Activated CD8-positive, alpha-beta memory T cell treated with anti-CD3 and anti-CD28 coated beads, Interleukin-2, amount 50 U/mL, for 4 hours (primary cell): ENCODE data around the gene SEPTIN10.
"Not testable (repeated sequence)": the region's sequence is repeated elsewhere in the genome, so short reads cannot be mapped to it uniquely, and the experiment has no call there.

Experiments used
- DNase-seq: peaks from one replicate; pipeline ENCODE4 v3.0.0-alpha.2; 2020

Gene SEPTIN10

DNA sequence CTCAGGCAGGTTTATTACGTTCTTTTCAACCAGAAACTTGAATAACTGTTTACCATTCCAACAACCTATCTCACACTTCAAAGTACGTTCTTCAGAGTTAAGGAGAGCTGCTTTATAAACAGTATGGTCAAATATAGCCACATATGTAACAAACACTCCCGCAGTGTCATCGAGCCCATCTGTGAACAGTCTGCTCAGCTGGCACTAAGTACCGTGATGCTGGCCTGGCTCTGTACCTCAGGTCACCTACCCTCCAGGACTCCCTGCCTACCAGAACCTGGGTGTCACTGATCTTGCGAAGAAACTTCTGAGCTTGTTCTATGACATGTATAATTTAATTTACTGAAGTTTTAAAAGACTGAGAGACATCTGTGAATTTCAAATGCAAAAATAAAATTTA is 71.4 kb downstream of the SEPTIN10 start:
- no peak for DNase-seq

DNA sequence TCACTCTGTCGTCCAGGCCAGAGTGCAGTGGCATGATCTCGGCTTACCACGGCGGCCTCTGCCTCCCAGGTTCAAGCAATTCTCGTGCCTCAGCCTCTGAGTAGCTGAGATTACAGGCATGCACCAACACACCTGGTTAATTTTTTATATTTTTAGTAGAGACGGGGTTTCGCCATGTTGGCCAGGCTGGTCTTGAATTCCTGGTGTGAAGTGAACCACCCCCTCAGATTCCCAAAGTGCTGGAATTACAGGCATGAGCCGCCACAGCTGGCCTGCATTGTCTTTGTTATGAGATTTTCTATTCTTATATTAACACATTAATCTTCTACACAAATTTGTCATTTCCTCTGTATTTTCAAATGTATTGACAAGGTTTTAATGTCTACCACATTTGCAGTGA is 75.2 kb downstream of the SEPTIN10 start:
- DNase-seq = no peak

GRCh38 chr2:109537565-109538222 is 76.1 kb downstream of the SEPTIN10 start:
- no peak for DNase-seq

DNA sequence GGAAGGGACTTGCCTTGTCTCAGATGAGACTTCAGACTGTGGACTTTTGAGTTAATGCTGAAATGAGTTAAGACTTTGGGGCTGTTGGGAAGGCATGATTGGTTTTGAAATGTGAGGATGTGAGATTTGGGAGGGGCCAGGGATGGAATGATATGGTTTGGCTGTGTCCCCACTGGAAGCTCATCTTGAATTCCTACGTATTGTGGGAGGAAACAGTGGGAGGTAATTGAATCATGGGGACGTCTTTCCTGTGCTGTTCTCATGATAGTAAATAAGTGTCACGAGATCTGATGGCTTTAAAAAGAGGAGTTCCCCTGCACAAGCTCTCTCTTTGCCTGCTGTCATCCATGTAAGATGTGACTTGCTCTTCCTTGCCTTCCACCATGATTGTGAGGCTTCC is 77.2 kb downstream of the SEPTIN10 start:
- DNase-seq = not testable (repeated sequence)

- no peak for DNase-seq
Observed at GRCh38 chr2:109535217-109535946, 78.4 kb downstream of the SEPTIN10 start.

DNA sequence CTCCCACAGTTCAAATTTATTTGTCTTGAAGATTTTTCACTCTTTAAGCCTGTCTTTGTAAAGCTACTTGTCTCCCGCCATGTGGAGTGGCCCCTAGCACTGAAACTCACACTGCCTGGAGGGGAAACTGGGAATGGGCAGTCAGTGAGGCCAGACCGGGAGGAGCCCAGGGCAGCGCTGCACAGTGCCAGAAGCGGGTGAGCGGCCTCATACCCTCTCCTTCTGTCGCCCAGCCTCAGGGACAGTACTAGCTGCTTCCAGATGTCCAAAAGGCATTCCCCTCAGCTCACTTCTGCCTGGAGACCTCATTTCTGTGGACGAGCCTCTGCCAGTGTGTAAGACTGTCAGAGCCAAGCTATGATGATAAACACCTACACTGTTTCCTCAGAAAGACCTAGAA is 79.9 kb downstream of the SEPTIN10 start:
- DNase-seq = no peak

GRCh38 chr2:109532728-109533076 is 81.1 kb downstream of the SEPTIN10 start:
- no peak for DNase-seq

DNA sequence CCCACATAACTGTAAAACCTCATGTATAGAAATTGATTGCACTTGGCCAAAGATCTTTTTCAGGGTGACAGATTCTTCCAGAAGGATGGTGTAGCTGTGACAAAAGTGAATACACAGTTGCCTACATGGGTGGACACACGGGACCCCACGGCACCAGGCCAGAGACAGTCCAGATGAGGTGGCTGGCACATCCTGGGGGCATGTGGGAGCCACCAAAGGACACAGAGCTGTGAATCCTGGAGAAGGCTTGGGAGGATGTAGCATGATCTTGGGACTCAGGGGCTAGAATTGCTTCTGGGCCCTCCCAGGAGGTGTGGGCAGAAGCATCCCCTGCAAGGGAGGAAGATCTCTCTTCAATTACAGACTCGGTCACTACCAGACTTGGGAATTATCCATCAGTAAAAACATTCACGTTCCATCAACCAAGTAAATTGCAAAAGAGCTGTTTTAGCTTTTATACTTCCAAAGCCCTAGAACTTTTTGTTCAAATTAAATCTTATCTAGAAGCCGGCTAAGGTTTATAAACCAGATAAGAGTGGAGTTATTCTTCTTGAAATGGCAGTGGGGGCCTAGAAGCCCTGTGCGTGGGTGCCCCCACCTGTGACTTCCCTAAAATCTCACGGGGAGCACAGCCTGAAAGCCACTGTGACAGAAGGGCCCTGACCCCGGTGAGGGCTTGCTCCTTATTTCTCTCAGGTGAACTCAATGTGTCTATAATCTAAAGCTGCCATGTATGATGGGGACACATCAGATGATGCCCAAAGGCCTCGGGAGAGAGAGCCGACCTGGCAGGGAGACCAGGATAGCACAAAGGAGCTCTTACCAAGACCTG is 81.7 kb downstream of the SEPTIN10 start:
- no peak for DNase-seq

DNA sequence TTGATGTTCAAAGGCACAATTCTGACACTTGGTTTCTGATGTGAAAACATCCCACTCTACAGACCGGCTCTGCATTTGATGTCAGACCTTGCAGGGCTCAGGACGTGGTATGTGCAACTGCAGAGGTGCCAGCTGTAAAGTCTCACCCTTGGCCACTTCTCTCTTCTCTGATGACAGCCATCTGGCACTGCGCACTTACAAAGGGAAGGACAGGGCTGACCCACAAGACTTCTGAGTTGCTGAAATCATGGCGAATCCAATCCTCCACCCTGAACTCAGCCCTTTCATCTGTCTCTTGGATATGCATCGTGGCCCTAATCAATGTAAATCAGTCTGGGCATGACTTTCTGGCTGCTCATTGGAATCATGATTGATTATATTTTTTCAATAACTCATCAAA is 82.5 kb downstream of the SEPTIN10 start:
- DNase-seq = no peak

DNA sequence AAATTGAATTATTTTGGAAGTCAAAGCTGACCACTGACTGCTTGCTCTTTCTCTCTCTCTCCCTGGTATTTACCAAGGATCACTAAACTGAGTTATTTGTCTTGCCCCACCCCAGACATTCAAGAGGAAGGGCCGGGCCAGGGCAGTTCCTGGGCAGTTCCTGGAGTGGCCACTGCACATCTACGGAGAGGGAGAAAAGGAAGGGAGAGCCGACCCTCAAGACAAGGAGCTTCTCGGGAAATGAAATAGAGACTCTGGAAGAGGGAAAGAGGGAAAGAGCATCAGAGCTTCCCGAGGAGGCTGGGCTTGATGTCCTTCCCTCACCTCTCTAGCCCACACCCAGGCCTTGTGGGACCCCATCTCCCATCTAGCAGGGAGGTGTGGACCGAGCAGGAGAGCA is 83.1 kb downstream of the SEPTIN10 start:
- DNase-seq = no peak

DNA sequence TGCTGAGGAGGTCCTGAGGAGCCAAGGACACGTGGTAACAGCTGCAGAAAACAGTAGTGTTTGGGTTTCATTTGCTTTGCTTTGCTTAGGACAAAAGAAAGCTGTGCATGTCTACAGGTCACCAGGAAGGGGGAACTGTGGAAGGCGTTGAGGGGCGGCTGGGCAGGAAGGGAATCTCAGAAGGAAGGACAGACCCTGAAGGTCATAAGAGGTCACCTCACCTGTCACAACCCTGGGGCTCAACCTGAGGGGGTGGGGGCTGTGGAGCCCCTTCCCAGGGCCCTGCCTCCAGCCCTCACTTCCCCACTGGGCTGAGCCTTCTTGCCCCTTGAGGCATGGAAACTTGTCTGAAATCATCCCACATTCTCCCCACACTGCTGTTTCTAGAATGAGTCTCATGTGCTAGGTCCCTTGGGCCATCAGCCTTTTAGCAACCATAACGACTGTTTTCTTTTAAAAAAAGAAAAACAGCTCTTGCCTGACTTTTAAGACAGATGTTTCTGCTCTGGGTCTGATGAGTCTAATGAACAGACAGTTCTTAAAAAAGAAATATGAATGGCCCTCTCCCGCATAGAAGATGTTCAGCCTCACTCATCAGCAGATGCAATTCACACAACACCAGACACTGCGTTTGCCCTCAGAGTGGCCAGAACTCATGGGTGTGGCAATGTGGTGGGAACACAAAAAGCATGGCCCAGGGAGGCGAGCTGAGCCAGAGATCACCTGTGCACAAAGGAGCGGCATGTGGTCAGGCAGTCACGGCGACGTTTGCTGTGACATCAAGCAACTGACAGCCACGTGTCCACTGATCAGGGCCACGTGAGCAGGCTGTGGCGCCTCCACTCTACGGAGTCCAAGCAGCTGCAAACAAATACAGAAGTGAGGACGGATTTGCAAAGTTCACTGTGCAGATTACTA is 84.0 kb downstream of the SEPTIN10 start:
- no peak for DNase-seq

DNA sequence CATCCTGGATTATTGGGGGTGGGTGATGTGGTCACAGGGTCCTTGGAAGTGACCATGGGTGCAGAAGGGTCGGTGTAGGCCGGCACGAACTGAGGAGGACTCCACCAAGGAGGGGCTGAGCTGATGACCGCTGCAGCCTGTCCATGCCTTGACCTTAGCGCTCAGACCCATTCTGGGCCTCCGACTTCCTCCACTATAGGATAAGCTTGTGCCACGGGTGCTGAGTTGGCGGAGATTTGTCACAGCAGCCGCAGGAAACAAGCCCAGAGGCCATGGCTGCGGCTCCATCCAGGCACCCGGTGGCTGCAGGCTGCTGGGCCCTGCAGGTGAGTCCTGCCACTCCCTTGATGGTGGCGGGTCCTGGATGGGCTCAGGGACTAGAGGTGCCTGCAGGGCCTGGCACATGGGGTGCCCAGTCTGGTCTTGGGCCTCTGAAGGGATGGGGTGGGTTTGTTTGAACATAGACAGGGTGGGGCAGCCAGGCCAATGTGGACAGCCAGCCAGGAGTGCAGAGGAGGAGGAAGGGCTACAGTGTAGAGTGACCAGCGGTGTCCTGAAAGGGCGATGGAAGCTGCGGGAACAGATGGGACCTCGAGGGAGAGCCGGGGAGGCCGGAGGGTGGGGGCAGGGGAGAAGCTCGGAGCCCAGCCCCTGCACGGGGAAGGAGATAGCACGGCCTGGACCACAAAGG is 84.8 kb downstream of the SEPTIN10 start:
- no peak for DNase-seq

GRCh38 chr2:109527846-109528705 is 85.7 kb downstream of the SEPTIN10 start:
- no peak for DNase-seq

DNA sequence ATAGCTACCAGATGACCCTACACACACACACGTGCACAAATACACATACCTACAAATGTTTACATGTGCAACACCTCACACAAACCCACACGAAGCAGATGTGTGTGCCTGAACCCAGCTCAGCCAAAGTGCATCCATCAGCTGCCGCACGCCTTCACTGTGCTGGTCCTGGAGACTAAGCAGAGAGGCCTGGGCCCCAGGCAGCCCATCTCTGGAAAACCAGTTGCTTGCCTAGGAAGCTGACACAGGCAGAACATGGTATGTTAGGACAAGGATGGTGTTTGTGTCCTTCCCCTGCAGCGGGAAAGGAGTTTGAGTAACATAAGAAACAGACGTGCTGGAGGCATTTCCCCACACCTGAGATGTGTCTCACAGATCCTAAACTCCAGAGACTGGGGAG is 86.7 kb downstream of the SEPTIN10 start:
- no peak for DNase-seq

- no peak for DNase-seq
Observed at GRCh38 chr2:109526442-109526970, 87.3 kb downstream of the SEPTIN10 start.

- DNase-seq = no peak
Observed at GRCh38 chr2:109525836-109526235, 87.9 kb downstream of the SEPTIN10 start.

- DNase-seq = no peak
Observed at GRCh38 chr2:109523536-109524361, 90.0 kb downstream of the SEPTIN10 start.

GRCh38 chr2:109523121-109523520 is 90.6 kb downstream of the SEPTIN10 start:
- no peak for DNase-seq

DNA sequence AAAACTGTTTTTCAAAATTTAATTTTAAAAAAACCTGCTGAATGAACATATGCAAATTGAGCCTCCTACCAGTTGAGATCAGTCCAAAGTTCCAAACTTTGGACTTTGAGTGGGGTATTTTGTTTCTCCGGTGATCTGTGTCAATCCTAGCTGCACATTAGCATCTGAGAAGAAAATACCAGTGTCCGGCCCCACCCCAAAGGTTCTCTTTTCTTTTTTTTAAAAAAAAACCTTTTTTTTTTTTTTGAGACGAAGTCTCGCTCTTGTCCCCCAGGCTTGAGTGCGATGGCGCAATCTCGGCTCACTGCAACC is 91.7 kb downstream of the SEPTIN10 start:
- no peak for DNase-seq
